ENCODE measurements around the gene HTT.

GRCh38 chr4:3221184-3221494, 146.7 kb downstream of the HTT start:
- TF ChIP-seq CTCF (IDR thresholded peaks at IDR 0.05; ENCODE audit: low read length) (no peak), EZH2phosphoT487 (IDR thresholded peaks at IDR 0.05; ENCODE audit: low read length) (no peak)
